HG02642 (cell line): ENCODE data around the gene NEO1.

Source experiments
- ATAC-seq: cut with Tn5 transposase; IDR thresholded peaks from one replicate; pipeline ENCODE4 v1.9.1; 2021; ENCODE audit warnings: mild to moderate bottlenecking; ENCODE audit not compliant: unreplicated experiment, poor library complexity

The NEO1 gene

GRCh38 chr15:73075160-73075859, 23.0 kb downstream of the NEO1 start:
- ATAC-seq = no peak

DNA sequence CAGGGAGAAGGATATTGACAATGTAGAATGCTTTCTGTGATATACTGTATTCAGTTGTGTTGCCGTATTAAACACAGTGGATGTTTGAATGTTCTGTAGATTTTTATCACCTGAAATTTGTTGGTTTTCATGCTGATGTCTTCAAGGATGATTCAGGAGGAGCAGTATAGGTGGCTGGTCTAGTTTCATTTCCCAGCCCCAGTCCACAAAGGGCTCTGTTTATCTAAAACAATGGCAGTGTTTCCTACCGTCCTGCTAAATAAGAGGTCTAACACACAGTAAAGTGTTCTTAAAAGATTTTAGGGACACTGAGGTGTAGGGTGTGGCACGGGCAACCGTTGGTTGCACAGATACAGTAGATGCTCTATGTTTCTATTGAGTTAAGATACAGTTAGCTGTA, 26.0 kb downstream of the NEO1 start:
- no peak for ATAC-seq

GRCh38 chr15:73078722-73079121, 26.5 kb downstream of the NEO1 start:
- no peak for ATAC-seq

DNA sequence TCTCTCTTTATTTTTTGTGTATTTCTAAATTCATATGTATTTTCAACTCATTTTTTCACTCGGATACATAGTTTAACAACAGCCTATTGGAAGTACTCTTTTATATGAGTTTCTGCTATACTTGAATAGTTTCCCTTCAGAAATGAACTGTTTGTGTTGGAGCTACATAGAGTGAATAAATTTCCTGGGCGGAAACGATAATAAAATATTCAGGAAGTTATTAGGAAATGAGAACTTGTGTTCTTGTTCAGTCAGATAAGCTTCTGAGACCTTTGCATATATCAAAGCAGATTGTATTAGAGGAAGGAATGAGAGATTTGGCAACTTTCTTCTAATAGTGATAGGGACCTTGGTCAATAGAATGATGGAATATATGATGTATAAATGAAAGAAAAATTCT, 27.3 kb downstream of the NEO1 start:
- ATAC-seq = no peak

DNA sequence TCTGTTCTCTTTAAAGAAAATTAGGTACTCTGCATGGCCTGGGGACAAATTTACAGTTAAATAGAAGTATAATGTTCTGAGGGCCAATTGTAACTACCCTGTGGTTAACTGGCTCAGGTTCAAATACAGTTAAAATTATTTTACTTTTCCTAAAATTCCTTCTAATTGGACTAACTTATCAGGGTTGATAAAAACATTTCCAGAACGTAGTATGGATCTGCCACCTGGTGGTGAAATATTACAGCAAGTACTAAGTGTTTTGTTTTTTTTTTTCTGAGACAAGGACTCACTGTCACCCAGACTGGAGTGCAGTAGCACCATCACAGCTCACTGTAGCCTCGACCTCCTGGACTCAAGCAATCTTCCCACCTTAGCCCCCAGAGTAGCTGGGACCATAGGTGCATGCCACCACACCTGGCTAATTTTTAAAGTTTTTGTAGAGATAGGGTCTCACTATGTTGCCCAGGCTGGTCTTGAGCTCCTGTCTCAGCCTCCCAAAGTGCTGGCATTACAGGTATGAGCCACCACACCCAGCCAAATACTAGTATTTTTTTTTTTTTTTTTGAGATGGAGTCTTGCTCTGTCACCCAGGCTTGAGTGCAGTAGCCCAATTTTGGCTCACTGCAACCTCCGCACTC, 29.2 kb downstream of the NEO1 start:
- ATAC-seq = no peak

GRCh38 chr15:73082812-73083211, 30.5 kb downstream of the NEO1 start:
- ATAC-seq = no peak

DNA sequence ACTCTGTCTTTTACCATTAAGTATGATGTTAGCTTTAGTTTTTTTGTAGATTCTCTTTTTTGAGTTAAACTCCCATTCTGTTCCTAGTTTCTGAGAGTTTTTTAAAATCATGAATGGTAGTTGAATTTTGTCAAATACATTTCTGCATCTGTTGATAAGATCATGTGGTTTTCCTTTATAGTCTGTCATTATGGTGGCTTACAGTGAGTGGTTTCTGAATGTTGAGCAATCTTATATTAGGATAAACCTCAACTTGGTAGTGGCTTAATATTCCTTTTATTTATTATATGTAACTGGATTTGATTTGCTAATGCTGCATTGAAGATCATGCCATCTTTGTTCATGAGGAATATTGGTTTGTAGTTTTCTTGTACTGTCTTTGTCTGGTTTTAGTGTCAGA, 34.8 kb downstream of the NEO1 start:
- ATAC-seq = no peak

DNA sequence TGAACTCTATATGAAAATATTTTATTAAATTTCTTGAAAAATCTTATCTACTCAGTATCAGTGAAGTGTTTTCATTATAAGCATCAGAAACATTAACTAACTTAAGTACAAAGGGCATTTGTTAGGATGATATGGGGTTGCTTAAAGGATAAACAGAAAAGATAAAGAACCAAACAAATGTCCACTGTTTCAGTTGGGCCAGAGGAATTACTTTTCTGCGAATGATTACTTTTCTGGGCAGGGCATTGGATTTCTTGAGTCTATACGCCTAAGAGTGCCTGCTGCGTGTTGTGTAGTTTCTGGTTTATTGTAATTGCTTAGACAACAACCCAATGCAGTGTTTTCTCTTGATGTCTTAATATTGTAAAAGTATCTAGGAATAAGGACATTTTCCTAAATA, 52.8 kb downstream of the NEO1 start:
- ATAC-seq = no peak

DNA sequence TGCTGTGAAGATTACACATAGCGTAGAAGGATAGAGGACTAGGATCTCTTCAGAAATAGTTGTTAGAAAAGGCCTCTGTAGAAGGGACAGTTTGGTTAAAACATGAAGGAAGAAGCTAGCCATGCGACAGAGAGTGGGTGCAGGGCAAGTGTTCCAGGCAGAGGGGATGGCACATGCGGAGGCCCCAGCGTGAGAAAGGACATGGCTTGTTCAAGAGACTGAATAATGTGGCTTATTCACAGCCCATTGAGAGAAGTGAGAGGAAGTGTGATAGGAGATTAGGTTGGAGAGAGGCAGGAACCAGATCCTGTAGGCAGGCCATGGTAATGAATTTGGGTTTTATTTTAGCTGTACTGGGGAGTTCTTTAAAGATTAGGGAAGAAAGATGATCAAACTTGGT, 56.4 kb downstream of the NEO1 start:
- ATAC-seq = no peak

DNA sequence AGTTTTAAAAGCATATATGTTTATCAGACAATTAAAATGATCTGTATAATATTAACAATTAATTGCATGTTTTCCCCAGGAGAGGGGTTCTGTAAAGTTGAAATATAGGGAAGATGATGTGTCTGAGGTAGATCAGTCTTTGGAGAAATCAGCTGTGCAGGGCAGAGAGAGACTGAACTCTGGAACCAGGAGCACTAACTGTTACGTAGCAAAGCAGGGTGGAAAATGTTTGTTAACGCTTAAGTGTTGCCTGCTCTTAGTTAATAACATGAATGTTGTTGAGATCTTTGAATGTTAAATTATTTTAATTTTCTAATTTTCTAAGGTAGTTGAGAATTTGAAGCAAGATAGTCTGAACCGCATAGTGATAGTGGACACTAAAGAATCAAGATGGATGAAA, 57.5 kb downstream of the NEO1 start:
- ATAC-seq = no peak

GRCh38 chr15:73110201-73110600, 57.9 kb downstream of the NEO1 start:
- no peak for ATAC-seq

DNA sequence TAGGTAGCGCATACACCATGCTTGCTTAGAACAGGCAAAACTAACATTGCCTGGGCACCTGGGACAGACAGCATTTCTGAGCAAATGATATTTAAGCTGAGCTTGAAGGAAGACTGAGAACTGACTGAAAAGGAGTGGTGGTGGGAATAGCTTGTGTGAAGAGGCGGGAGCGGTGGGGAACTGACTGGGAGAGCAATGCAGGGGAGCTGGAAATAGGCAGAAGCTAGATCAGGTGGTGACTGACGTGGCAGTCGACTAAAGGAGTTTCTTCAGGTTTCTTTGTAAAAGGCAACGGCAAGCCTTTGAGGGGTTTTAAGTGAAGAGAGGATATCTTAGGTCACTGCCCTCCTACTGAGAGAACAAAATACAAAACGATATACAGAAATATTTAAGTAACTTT, 61.8 kb downstream of the NEO1 start:
- no peak for ATAC-seq

DNA sequence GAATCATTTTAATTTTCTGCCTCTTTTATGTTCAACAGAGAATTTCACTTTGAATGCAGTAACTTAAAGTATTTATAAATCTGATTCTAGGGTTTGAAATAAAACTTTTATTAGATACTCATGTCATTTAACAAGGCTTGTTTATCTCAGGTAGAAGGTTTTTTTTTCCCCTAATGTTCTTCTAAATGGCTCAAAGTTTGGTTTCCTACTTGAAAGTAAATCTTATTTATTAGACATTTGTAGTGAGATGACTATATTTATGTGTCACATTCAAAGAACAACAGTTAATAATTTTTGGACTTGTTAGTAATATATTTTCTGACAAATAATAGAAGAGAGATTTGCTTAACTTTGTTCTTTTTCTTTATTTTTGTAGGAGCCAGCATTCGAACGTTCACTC, 63.9 kb downstream of the NEO1 start:
- ATAC-seq = no peak

- no peak for ATAC-seq
These were observed 65.8 kb downstream of the NEO1 start for GRCh38 chr15:73118055-73118454.

DNA sequence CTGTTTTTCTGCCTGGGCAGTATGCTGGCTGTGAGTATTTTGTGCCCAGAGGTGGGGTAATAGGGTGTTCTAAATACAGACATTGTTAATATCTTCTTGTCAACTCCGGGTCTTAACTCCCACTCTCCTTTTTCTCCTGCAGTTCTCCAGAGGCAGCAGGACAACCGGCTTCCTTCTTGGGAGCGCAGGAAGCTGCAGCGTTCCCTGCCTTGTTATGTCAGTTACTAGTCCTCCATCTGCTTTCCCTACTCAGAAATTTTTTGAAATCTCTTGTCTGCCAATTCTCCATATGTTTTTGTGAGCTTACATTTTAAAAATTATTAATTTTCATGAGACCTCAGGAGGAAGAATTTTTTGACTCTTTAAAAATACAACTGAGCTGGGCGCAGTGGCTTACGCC, 67.2 kb downstream of the NEO1 start:
- no peak for ATAC-seq

GRCh38 chr15:73120269-73120668, 68.0 kb downstream of the NEO1 start:
- ATAC-seq = no peak

- ATAC-seq = no peak
These were observed 73.0 kb downstream of the NEO1 start for GRCh38 chr15:73125219-73125618.

GRCh38 chr15:73127302-73127936, 75.2 kb downstream of the NEO1 start:
- ATAC-seq = no peak

GRCh38 chr15:73130830-73131229, 78.6 kb downstream of the NEO1 start:
- ATAC-seq = no peak

DNA sequence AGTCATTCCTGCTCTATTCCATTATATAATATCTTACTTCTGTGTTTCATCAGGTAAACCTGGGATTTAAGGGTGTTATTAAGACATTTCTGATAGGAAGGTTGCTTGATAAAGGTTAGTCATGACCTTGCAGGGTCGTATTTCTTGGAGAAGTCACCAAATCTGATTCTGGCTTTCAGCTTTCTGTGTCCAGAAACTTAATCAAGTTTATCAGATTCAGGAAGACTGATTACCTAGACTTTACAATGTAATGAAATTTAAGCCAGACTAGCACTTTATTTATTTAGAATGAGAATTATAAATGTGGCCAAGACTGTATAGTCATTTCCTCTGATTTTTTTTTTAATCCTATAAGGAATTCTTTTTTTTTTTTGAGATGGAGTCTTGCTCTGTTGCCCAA, 81.9 kb downstream of the NEO1 start:
- ATAC-seq = no peak

GRCh38 chr15:73139041-73139743, 86.9 kb downstream of the NEO1 start:
- ATAC-seq = no peak
